ENCODE measurements around the gene FAM32A.

FAM32A gene

DNA sequence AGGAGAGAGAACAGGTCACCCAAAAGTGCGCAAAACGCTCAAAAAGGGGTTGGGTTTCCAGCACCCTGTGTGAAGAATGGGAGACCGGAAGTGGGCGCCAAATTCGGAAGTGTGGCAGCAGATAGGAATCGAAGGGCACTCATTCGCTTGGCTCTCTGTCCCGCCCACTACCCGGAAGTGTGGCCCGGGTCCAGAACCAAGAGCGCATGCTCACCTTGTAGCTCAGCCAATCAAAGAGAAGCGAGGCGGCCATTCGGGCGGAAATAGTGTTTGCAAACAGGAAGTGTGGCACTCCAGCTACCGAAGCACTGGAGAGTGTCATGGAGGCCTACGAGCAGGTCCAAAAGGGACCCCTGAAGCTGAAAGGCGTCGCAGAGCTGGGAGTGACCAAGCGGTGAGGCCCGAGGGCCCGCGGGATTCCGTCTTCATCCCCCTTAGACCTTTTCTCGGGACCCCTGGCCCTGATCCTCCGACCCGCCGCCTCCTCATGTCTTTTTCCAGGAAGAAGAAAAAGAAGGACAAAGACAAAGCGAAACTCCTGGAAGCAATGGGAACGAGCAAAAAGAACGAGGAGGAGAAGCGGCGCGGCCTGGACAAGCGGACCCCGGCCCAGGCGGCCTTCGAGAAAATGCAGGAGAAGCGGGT lies at the start of gene FAM32A:
FAM32A (plus strand) TSS at position 288 of the 645 bp plus-strand sequence; CDS start at position 321, 33 bp downstream.
- peak; percentile 98 to 99 for DNase-seq

DNA sequence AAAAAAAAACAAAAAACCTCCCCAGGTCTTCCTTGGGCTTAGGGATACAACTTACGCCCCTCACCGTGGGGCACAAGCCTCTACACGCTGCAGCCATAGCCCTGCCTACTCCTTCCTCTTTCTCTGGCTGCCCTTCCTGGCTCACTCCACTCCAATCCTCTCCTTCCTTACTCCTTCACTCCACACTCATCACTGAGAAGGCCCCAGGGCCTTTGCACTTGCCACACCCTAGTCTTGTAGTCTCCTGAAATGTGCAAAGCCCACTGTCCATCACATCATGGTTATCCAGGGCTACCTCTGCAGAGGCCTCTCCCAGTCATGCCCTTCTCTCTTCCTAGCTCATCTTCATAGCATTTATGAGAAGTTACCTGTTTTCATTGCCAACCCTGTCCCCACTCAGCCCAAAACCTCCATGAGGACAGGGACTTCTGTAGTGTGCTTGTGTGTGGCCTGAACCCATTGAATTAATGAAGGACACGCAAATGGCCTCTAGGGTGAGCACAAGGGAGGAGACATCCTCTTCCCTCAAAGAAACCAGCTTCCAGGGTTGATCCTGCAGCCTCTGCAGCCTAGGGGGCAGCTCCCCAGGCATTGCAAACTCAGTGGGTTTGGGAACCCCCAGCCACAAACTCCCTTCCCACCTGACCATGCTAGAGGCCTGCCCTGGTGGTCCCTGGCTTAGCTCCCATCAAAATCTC lies 49.6 kb upstream of the FAM32A start:
- no peak for DNase-seq

DNA sequence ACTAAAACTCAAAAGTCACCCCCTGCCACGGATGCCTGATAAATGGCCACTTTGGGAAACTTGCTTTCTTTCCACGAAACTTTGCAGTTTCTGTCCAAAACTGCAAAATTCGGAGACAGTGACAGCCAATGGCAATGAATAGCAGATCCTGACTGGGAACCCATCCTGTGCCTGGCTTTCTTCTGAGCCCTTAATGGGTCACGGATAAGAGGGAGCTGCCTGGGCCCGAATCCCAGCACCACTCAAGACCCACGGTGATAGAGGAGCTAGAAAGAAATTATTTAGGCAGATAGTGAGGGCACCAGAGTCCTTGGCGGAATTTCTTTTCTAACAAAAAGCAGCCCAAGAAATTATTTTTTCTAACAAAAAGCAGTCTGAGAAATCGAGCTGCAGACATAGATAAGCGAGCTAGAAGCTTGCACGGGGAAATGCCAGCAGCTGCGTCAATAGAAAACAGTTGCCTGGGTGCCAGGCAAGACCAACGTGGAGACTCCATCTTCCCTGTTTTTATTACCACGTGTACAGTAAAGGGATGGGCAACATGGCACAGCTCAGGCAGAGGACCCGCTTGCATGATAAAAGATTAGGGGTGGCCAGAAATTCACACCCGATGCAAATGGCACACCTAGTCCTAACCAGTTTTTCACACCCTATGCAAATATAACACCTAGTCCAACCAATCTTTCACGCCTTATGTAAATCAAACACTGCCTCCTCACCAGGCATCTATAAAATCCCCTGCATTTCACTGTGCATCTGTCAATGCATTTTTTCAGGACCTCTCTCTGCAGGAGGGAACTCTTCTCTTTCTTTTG lies 48.8 kb upstream of the FAM32A start:
- peak in 1 of 2 experiments; percentile 23 for DNase-seq

DNA sequence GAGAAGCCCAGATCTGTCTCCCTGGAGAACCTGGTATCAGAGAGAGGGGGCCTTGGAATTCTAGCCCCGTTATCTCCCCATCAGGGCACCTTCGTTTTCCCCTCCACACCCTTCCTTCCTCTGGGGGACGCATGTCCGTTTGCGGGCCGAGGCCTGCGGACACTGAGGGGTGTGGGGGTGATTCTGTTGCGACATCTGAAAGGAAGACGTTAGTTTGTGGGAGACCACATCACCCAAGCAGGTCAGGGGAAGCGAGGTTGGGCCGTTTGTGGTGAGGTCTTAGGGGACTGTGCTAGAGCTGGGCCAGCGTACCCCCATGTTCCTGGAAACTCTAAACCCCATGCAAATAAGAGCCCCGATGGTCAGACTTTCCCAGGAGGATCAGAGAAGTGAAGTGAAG lies 45.5 kb upstream of the FAM32A start:
- no peak for DNase-seq

DNA sequence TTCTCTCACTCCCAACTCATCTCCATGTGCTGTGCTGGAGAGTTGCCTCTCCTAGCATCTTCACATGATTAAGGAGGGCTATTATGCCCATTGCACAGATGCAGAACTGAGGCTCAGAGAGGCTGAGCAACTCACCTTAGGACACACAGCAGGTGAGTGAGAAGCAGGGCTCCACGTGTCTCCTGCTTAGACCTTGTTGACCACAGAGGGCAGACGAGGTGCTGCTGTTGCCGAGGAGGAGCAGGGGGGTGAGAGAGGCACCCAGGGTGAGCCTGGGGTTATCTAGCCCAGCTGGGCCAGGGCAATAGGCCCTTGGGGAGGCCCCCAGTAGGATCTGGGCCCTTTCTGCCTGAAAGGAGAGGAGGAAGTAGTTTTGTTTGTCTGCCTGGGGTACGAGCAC lies 44.2 kb upstream of the FAM32A start:
- DNase-seq, result no peak

DNA sequence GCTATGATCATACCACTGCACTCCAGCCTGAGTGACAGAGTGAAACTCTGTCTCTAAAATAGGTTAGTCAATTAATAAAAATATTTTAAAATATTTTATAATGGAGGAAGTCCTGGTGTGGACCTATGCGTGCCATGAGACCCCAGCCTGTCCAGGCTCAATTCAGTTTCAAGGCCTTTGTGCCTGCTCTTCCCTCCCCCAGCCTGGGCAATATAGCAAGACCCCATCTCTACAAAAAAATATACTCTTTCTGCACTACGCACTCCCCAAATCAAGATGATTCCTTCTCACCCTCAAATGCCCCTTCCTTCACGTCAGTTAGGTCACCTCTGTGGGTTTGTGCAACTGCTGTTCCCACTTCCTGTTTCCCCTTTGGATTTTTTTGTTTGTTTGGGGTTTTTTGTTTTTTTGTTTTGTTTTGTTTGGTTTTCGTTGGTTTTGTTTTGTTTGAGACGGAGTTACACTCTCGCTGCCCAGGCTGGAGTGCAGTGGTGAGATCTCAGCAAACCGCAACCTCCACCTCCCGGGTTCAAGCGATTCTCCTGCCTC lies 43.1 kb upstream of the FAM32A start:
- DNase-seq, result no peak

DNA sequence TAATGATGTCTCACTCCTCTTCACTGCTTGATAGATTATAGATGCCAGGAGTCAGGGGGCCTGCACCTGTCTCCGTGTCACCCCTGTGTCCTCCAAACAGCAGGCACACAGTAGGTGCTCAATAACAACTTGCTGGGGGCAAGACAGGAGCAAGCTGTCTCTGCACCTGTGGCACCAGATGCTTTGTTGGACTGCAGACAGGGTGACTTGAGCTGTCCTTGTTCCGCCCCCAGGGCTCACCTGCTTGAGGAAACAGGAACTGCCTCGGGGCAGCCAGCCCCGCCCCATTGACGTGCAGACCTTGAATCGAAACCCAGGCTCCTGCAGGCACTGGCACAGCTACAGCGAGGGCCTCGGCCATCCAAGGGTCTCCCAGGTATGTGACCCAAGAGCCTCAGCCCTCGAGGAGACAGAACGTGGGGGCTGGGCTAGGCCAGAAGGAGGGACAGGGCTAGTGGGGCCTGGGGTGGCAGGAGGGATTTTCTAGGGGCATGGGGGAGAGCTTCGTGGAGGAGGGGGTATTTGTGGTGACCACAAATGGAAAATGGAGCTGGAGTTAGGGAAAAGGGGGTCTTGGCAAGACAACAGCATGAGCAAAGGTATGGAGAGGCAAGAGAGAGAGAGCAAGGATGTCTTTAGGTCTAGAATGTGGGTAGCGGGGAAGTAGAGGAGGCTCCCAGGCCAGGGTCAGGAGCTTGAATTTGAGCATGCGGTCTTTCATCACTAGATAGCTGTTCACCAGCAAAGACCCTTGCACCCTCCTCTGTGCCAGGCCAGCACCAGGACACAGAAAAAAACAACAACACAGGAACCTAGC lies 41.6 kb upstream of the FAM32A start, which contains the start of gene HSH2D:
HSH2D (plus strand) TSS at position 287 of the 817 bp plus-strand sequence. CDS start 5,066 bp downstream, outside the sequence.
- DNase-seq, result peak; percentile 31 to 53

DNA sequence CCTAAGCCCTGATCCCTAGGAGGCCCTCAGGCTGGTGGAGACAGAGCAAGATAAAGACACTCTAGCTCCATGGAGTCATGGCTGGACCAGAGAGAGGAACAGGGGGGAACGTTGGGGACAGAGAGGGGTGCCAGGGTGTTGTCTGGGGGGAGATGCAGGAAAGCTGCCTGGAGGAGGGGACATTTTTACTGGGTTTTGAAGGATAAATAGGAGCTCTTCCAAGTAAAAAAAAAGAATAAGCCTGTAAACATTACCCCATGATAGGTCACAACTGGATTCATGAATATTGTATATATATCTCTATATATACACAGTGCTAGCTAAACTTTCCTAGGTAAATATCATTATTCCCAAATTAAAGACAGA lies 41.0 kb upstream of the FAM32A start:
- DNase-seq, result no peak

DNA sequence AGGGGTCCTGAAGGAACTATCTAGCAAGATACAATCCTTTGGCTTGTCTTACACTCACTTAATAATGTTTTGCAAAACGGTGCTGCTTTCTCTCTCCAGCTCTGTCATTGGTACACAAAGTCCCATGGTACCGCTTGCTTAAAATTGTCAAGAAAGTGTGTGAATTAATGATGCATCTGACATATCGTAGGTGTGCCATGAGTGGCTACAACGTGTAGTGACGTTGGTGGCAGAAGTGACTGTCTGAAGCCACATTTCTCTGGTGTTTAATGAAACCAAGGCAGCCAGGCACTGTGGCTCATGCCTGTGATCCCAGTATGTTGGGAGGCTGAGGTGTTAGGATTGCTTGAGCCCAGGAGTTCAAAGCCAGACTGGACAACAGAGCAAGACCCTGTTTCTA lies 39.1 kb upstream of the FAM32A start:
- no peak for DNase-seq

DNA sequence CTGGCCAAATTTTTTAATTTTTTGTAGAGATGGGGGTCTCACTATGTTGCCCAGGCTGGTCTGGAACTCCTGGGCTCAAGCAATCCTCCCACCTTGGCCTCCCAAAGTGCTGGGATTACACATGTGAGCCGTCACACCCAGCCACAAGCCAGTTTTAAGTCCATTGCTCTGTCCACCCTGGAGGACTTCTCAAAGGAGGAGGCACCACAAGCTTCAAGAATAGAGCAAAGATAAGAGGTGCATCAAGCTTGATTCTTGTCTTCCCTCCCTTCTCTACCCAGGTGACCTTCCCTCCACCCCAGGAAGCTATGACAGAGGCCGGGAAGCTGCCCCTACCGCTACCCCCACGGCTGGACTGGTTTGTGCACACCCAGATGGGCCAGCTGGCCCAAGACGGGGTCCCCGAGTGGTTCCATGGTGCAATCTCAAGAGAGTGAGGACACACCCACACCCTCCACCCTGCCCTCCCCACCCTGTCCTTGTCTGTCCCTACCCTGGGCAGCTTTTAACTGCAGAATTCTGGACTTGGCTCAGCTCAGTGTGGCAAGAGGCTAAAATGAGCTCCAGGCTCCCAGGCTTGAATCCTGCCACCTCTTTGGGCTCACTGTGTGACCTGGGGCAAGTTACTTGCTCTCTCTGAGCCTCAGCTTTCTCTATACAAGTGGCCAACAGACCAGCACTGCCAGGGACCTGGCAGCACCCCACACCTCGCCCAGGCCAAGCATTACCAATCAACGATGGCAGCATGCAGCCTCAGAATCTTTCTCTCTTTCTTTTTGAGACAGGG lies 36.6 kb upstream of the FAM32A start:
- DNase-seq, result no peak

DNA sequence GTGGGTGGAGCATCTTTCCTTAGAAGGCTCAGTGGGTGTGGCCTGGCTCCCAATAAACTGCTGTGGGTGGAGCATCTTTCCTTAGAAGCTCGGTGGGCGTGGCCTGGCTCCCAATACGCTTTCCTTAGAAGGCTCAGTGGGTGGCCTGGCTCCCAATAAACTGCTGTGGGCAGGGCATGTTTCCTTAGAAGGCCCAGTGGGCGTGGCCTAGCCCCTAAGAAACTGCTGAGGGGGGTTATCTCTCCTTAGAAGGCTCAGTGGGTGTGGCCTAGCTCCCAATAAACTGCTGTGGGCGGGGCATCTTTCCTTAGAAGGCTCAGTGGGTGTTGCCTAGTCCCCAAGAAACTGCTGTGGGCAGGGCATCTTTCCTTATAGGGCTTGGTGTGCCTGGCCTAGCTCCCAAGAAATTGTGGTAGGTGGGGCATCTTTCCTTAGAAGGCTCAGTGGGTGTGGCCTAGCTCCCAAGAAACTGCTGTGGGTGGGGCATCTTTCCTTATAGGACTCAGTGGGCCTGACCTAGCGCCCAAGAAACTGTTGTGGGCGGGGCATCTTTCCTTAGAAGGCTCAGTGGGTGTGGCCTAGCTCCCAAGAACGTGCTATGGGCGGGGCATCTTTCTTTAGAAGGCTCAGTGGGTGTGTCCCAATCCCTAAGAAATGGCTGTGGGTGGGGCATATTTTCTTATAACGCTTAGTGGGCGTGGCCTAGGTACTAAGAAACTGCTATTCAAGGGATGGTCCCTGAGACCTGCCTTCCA lies 31.5 kb upstream of the FAM32A start:
- DNase-seq, result no peak

DNA sequence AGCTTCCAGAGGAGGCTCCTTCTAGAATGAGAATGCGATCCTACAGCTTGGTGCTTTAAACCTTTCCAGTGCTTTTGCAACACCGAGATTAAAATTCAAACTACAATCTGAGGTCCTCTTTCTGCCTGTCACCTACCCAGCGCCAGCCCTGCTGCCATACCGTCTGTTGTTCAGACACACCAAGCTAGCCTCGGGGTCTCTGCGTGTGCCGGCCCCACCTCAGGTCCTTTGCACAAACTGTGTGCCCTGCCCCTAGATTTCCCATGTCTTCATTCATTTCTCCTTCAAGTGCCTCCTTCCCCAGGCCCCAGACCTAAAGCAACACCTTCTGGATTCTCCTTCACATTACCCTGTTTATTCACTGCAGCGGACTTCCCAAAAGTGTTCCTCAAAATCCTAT lies 30.7 kb upstream of the FAM32A start:
- DNase-seq, result no peak

DNA sequence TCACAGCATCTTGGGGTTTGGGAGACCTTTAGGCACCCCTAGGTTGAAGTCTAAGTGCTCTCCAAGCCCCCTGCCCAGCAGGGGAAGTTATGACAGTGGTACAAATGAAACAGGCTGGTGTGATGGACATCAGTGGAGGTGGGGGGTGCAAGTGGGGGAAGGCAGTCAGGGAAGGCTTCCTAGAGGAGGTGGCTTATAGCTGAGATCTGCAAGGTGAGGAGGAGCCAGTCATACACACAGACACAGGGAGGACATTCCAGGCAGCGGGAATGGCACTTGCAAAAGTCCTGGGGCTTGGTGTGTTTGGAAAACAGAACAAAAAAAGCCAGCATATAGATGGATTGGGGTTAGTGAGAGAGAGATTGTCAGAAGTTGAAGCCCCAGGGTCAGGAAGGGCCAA lies 30.1 kb upstream of the FAM32A start:
- DNase-seq, result no peak

DNA sequence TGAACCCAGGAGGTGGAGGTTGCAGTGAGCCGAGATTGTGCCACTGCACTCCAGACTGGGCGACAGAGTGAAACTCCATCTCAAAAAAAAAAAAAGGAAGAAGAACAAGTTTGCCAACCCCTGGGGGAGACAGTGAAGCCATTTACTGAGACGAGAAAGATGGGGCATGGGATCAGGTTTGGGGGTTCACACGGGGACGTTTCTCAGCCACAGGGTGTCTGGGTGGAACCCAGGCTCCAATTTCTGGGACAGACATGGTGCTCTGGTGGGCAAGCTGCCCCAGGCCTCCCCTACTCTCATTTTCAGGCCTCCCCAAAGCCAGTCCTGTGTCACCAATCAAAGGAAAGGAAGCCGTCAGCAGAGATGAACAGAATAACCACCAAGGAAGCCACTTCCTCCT lies 28.3 kb upstream of the FAM32A start:
- no peak for DNase-seq

DNA sequence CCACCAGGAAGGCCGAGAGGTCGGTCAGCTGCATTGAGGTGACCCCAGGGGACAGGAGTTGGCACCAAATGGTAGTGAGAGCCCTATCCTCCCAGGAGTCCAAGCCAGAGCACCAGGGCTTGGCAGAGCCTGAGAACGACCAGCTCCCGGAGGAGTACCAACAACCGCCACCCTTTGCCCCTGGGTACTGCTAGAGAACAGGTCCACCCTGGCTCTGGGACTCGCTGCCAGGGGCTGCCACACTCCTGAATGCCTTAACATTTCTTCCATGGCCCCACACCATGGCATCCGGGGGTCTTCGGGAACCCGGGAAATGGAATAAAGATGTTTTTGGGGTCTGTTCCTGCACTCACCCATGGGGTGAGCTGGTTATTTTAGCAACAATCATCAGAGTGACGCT lies 27.6 kb upstream of the FAM32A start:
- DNase-seq, result no peak

DNA sequence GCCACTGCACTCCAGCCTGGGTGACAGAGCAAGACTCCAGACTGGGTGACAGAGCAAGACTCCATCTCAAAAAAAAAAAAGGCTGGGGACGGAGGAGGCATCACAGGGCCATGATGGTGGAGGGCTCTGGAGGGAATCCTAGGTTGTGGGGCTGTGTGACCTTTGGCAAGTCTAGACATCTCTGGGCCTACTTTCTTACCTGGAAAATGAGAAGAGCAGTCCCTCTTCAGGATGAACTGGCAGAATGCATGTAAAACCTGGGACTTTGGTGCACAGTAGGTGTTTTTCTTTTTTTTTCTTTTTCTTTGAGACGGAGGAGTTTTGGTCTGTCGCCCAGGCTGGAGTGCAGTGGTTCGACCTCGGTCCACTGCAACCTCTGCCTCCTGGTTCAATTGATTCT lies 25.6 kb upstream of the FAM32A start:
- DNase-seq, result no peak

DNA sequence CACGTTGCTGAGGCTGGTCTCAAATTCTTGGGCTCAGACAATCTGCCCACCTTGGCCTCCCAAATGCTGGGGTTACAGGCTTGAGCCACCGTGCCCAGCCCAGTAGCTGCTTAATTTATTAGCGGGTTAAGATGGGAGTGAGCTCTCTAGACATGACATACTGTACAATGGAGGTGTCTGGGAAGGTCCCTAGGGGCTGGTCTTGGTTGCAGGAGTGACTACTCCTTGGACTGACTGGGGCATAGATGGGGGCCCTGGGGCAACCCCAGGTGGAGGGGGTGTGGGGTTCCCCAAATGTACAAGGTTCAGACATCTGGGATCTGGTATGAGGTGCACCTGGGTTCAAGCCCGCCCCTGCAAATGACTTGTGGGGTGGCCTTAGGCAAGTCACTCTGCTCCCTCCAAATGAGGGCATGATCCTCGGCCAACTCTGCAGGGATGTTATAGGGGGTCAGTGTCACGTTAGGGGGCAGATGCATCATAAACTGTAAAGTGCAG lies 24.7 kb upstream of the FAM32A start:
- DNase-seq, result no peak

DNA sequence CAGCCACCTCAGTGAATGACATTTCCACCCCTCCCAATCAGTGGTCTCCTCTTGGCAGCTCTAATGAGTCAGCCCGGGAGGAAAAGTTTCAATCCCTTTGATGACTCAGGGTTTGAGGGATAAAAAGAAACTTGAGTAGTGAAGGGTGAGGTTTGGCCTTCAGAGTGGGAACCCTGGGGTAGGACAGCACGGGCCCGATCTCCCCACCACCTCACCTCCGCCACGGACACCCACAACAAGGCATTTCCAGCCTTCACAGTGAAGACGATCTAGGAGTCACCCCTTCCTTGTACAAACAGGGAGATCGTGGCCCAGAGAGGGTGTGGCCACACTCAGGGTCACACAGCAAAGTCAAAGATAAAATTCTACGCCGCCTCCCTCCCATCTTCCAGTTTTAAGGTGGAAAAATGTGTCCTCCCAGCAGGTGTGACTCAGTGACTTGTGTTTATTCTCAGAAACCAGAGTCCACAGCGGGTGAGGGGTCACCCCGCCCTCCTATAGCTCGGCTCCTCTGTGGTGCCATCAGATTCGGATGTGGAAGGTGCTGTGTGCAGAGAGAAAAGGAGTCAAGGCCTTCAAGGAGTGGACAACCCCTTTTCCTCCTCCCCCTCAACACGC lies 24.2 kb upstream of the FAM32A start:
- DNase-seq, result no peak

DNA sequence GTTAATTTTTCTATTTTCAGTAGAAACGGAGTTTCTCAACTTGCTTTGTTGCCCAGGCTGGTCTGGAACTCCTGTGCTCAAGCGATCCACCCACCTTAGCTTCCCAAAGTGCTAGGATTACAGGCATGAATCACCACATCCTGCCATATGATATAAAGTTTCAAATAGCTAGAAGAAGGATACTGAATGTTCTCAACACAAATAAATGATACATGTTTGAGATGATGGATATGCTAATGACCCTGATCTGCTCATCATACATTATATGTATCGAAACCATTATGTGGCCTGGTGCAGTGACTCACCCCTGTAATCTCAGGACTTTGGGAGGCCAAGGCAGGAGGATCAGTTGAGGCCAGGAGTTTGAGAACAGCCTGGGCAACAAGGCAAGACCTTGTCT lies 23.4 kb upstream of the FAM32A start:
- no peak for DNase-seq

DNA sequence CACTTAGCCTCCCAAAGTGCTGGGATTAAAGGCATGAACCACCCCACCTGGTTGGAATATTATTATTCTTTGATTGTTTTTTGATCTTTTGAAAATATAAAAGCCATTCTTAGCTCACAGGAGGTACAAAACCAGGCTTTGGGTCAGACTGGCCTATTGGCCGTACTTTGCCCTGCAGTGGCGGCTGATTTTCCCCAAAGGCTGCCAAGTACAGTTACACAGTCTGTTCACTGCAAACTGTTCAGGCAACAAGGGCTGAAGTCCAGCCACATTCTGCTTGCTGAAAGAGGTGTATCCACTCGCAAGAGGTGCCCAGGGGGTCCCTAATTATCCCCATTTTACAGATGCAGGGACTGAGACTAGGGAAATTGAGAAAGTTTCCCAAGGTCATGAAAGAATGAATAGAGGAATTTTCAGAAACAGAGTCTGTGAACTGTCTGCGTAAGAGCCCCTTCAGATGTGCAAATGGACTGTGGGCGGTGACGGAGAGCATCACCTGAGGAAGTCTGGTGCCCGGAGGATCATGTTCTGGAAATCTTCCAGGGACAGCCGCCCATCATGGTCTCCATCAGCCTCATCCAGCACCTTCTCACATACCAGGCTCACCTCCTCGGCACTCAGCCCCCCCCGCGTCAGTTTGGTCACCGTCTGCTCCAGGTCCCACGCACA lies 20.9 kb upstream of the FAM32A start:
- no peak for DNase-seq
